Liver (tissue), 5 donors: ENCODE measurements around the gene CRYBA2. TPM values are rescaled to one million over a fixed set of nuclear protein-coding genes. Genes with fewer than 3 reads are reported as not detected.
A peak's percentile ranks its signal among the peaks of the same experiment; 100 is the strongest.

Experiments
- polyA plus RNA-seq, 2 donors: library from polyadenylated mRNA; stranded (reverse) in 1 of 2; unstranded in 1 of 2; fragments of 200-250 nt in 1 of 2; fragments of >200 nt in 1 of 2; fragmentation: Nextera tagmentation in 1 of 2; extraction: Ambion mirVana in 1 of 2; gene quantifications; one replicate each; pipeline versions ENCODE4 v1.2.1 to v1.2.3, GENCODE V29; 2013 to 2015
- small RNA-seq: library from RNA; depleted of rRNA; stranded (forward); fragments of <200 nt; gene quantifications from one replicate; pipeline ENCODE3, GENCODE V24; 2014
- total RNA-seq, 2 donors: library from RNA; depleted of rRNA; stranded (reverse); fragments of >200 nt; gene quantifications; one replicate each; pipeline ENCODE4 v1.2.3, GENCODE V29; 2014
- donor health status: healthy.
- donor health status: healthy.
- donor health status: healthy.

The CRYBA2 gene
- total and polyA plus RNA-seq, 4 donors = not detected

Small RNA genes lying within 50 kb of the gene (small RNA-seq; reads per million reads assigned to genes)
- gene MIR375 = 201 reads per million, percentile 98 among the genes with 10 or more reads in this experiment

Other genes starting within 250 kb of the CRYBA2 start
- gene CYP27A1, start 211.3 kb downstream of the CRYBA2 start, total RNA-seq = 100 to 1,000 TPM; 112 to 354 TPM
- gene CYP27A1, start 211.3 kb downstream of the CRYBA2 start, polyA plus RNA-seq = 100 to 1,000 TPM; 298 to 311 TPM
- not detected for gene PRKAG3, start 161.6 kb downstream of the CRYBA2 start, total RNA-seq
- gene PRKAG3, start 161.6 kb downstream of the CRYBA2 start, polyA plus RNA-seq = under 1 TPM in 1 of 2 donors, not detected in 1; 0.08 TPM
- under 1 TPM in 1 of 2 donors, not detected in 1; 0.08 TPM for gene WNT6, start 133.6 kb downstream of the CRYBA2 start, total RNA-seq
- gene WNT6, start 133.6 kb downstream of the CRYBA2 start, polyA plus RNA-seq = under 1 TPM in 1 of 2 donors, not detected in 1; 0.20 TPM
- gene WNT10A, start 112.6 kb downstream of the CRYBA2 start, total RNA-seq = under 1 TPM; 0.05 to 0.08 TPM
- under 1 TPM in 1 of 2 donors, not detected in 1; 0.01 TPM for gene WNT10A, start 112.6 kb downstream of the CRYBA2 start, polyA plus RNA-seq
- gene CDK5R2, start 33.8 kb downstream of the CRYBA2 start, total RNA-seq = not detected
- not detected for gene CDK5R2, start 33.8 kb downstream of the CRYBA2 start, polyA plus RNA-seq
- not detected for gene FEV, start 8.2 kb downstream of the CRYBA2 start, total RNA-seq
- gene FEV, start 8.2 kb downstream of the CRYBA2 start, polyA plus RNA-seq = not detected
- gene CFAP65, start 48.1 kb upstream of the CRYBA2 start, total RNA-seq = not detected
- not detected for gene CFAP65, start 48.1 kb upstream of the CRYBA2 start, polyA plus RNA-seq
- gene IHH, start 67.5 kb upstream of the CRYBA2 start, total RNA-seq = 1 to 10 TPM in 1 of 2 donors, under 1 TPM in 1; 0.75 to 2.4 TPM
- under 1 TPM; 0.51 to 0.82 TPM for gene IHH, start 67.5 kb upstream of the CRYBA2 start, polyA plus RNA-seq
- 10 to 100 TPM; 11.8 to 13.5 TPM for gene NHEJ1, start 167.4 kb upstream of the CRYBA2 start, total RNA-seq
- gene NHEJ1, start 167.4 kb upstream of the CRYBA2 start, polyA plus RNA-seq = 1 to 10 TPM; 6.1 to 8.0 TPM
- gene SLC23A3, start 176.6 kb upstream of the CRYBA2 start, total RNA-seq = 1 to 10 TPM in 1 of 2 donors, under 1 TPM in 1; 0.23 to 2.4 TPM
- under 1 TPM; 0.38 to 0.94 TPM for gene SLC23A3, start 176.6 kb upstream of the CRYBA2 start, polyA plus RNA-seq
- gene CNPPD1, start 183.5 kb upstream of the CRYBA2 start, total RNA-seq = 10 to 100 TPM; 16.5 to 39.8 TPM
- gene CNPPD1, start 183.5 kb upstream of the CRYBA2 start, polyA plus RNA-seq = 10 to 100 TPM; 16.7 to 26.5 TPM
- gene RETREG2, start 184.9 kb upstream of the CRYBA2 start, total RNA-seq = 10 to 100 TPM; 34.1 to 41.2 TPM
- 10 to 100 TPM; 21.7 to 42.8 TPM for gene RETREG2, start 184.9 kb upstream of the CRYBA2 start, polyA plus RNA-seq
- gene ZFAND2B, start 213.4 kb upstream of the CRYBA2 start, total RNA-seq = 10 to 100 TPM; 19.6 to 29.8 TPM
- 10 to 100 TPM; 21.9 to 53.8 TPM for gene ZFAND2B, start 213.4 kb upstream of the CRYBA2 start, polyA plus RNA-seq
- 10 to 100 TPM; 27.5 to 96.1 TPM for gene ABCB6, start 225.5 kb upstream of the CRYBA2 start, total RNA-seq
- gene ABCB6, start 225.5 kb upstream of the CRYBA2 start, polyA plus RNA-seq = 10 to 100 TPM; 19.0 to 68.1 TPM
- 10 to 100 TPM; 44.7 to 68.1 TPM for gene ATG9A, start 236.2 kb upstream of the CRYBA2 start, total RNA-seq
- 10 to 100 TPM; 24.3 to 31.1 TPM for gene ATG9A, start 236.2 kb upstream of the CRYBA2 start, polyA plus RNA-seq
- gene ANKZF1, start 236.4 kb upstream of the CRYBA2 start, total RNA-seq = 10 to 100 TPM; 15.5 to 30.6 TPM
- gene ANKZF1, start 236.4 kb upstream of the CRYBA2 start, polyA plus RNA-seq = 10 to 100 TPM in 1 of 2 donors, 1 to 10 TPM in 1; 9.0 to 25.5 TPM